ENCODE data around the gene NRXN2. TPM values are rescaled to one million over a fixed set of nuclear protein-coding genes. Genes with fewer than 3 reads are reported as not detected.

Gene NRXN2
- total RNA-seq, 1 donor from 2014 or later, result 50.4 TPM

- no peak for TF ChIP-seq CTCF (IDR thresholded peaks at IDR 0.05; ENCODE audit: partially characterized antibody, unreplicated experiment)
- H3K4me1 Mint-ChIP-seq (ENCODE audit: low read depth, unreplicated experiment), result peaks cover 24% of the 10 kb centered on the region
- DNase-seq, result no peak
- peak overlapping the region; percentile 65 for H3K4me3 Mint-ChIP-seq (ENCODE audit: unreplicated experiment)
- H3K9me3 Mint-ChIP-seq (ENCODE audit: unreplicated experiment), result peaks cover 4% of the 10 kb centered on the region
- no peaks in the 10 kb centered on the region for H3K36me3 Mint-ChIP-seq (ENCODE audit: unreplicated experiment)
- peak overlapping the region; percentile 38 for H3K27ac Mint-ChIP-seq (ENCODE audit: unreplicated experiment)
- H3K27me3 Mint-ChIP-seq (ENCODE audit: unreplicated experiment), result peaks cover 22% of the 10 kb centered on the region
These were observed 96.4 kb downstream of the NRXN2 start for GRCh38 chr11:64626637-64627036.

GRCh38 chr11:64624883-64625481 lies 98.0 kb downstream of the NRXN2 start:
- Mint-ChIP-seq H3K4me3 (ENCODE audit: unreplicated experiment) (no peak overlapping the region), H3K27me3 (ENCODE audit: unreplicated experiment) (peaks cover 19% of the 10 kb centered on the region), H3K4me1 (ENCODE audit: low read depth, unreplicated experiment) (peaks cover 31% of the 10 kb centered on the region), H3K9me3 (ENCODE audit: unreplicated experiment) (peaks cover 4% of the 10 kb centered on the region), H3K27ac (ENCODE audit: unreplicated experiment) (no peak overlapping the region), H3K36me3 (ENCODE audit: unreplicated experiment) (no peaks in the 10 kb centered on the region)
- no peak for DNase-seq
- no peak for TF ChIP-seq CTCF (IDR thresholded peaks at IDR 0.05; ENCODE audit: partially characterized antibody, unreplicated experiment)

GRCh38 chr11:64622681-64623080 lies 100.3 kb downstream of the NRXN2 start:
- peaks cover 17% of the 10 kb centered on the region for H3K4me1 Mint-ChIP-seq (ENCODE audit: low read depth, unreplicated experiment)
- no peak for TF ChIP-seq CTCF (IDR thresholded peaks at IDR 0.05; ENCODE audit: partially characterized antibody, unreplicated experiment)
- no peaks in the 10 kb centered on the region for H3K36me3 Mint-ChIP-seq (ENCODE audit: unreplicated experiment)
- no peak for DNase-seq
- H3K4me3 Mint-ChIP-seq (ENCODE audit: unreplicated experiment), result no peak overlapping the region
- H3K27me3 Mint-ChIP-seq (ENCODE audit: unreplicated experiment), result peaks cover 11% of the 10 kb centered on the region
- H3K27ac Mint-ChIP-seq (ENCODE audit: unreplicated experiment), result no peak overlapping the region
- H3K9me3 Mint-ChIP-seq (ENCODE audit: unreplicated experiment), result peaks cover 4% of the 10 kb centered on the region

- Mint-ChIP-seq H3K27ac (ENCODE audit: unreplicated experiment) (no peak overlapping the region), H3K9me3 (ENCODE audit: unreplicated experiment) (peaks cover 2% of the 10 kb centered on the region), H3K27me3 (ENCODE audit: unreplicated experiment) (peaks cover 6% of the 10 kb centered on the region), H3K4me3 (ENCODE audit: unreplicated experiment) (no peak overlapping the region), H3K36me3 (ENCODE audit: unreplicated experiment) (no peaks in the 10 kb centered on the region), H3K4me1 (ENCODE audit: low read depth, unreplicated experiment) (peaks cover 8% of the 10 kb centered on the region)
- TF ChIP-seq CTCF (IDR thresholded peaks at IDR 0.05; ENCODE audit: partially characterized antibody, unreplicated experiment), result no peak
- no peak for DNase-seq
These were observed 101.5 kb downstream of the NRXN2 start for GRCh38 chr11:64621283-64622019.

GRCh38 chr11:64620381-64620971 lies 102.5 kb downstream of the NRXN2 start:
- peaks cover 2% of the 10 kb centered on the region for H3K9me3 Mint-ChIP-seq (ENCODE audit: unreplicated experiment)
- H3K27ac Mint-ChIP-seq (ENCODE audit: unreplicated experiment), result no peak overlapping the region
- no peaks in the 10 kb centered on the region for H3K36me3 Mint-ChIP-seq (ENCODE audit: unreplicated experiment)
- H3K4me3 Mint-ChIP-seq (ENCODE audit: unreplicated experiment), result no peak overlapping the region
- H3K27me3 Mint-ChIP-seq (ENCODE audit: unreplicated experiment), result peaks cover 7% of the 10 kb centered on the region
- no peak for DNase-seq
- peaks cover 7% of the 10 kb centered on the region for H3K4me1 Mint-ChIP-seq (ENCODE audit: low read depth, unreplicated experiment)
- no peak for TF ChIP-seq CTCF (IDR thresholded peaks at IDR 0.05; ENCODE audit: partially characterized antibody, unreplicated experiment)
